Spleen (tissue), 11 donors: ENCODE measurements around the gene CAPG. TPM values are rescaled to one million over a fixed set of nuclear protein-coding genes. Genes with fewer than 3 reads are reported as not detected.

Experiments used
- DNase-seq: peaks from one replicate; pipeline ENCODE4 v3.0.0-alpha.2; 2020
- H3K27ac ChIP-seq, 8 donors: fragments of 200-600 bp; sonication (generic) in 7 of 8; 1 replicate in 4 of 8; 2 replicates in 4 of 8; pipeline versions ENCODE4 v1.5.0 to v1.8.0; 2016 to 2021; ENCODE audit warnings: inconsistent platforms in 4 of 8, mild to moderate bottlenecking in 4 of 8, moderate library complexity in 1 of 8
- H3K27me3 ChIP-seq, 7 donors: fragments of 200-600 bp; sonication (generic) in 6 of 7; replicated peaks in 1 of 7; 1 replicate in 4 of 7; 2 replicates in 3 of 7; pipeline versions ENCODE4 v1.5.0 to v1.8.0; 2016 to 2021; ENCODE audit warnings: inconsistent platforms in 3 of 7, mild to moderate bottlenecking in 1 of 7
- H3K36me3 ChIP-seq, 6 donors: fragments of 200-600 bp; sonication (generic) in 5 of 6; 1 replicate in 4 of 6; 2 replicates in 2 of 6; pipeline versions ENCODE4 v1.5.0 to v1.8.0; 2016 to 2021; ENCODE audit warnings: inconsistent platforms in 2 of 6
- H3K4me1 ChIP-seq, 6 donors: fragments of 200-600 bp; sonication (generic) in 5 of 6; 1 replicate in 3 of 6; 2 replicates in 3 of 6; pipeline versions ENCODE4 v1.5.0 to v1.8.0; 2016 to 2021; ENCODE audit warnings: inconsistent platforms in 3 of 6
- H3K4me3 ChIP-seq, 8 donors: fragments of 200-600 bp; sonication (generic) in 7 of 8; 1 replicate in 4 of 8; 2 replicates in 4 of 8; pipeline versions ENCODE4 v1.5.0 to v1.8.0; 2016 to 2021; ENCODE audit warnings: inconsistent platforms in 4 of 8, mild to moderate bottlenecking in 4 of 8, moderate library complexity in 2 of 8
- H3K9me3 ChIP-seq, 8 donors: fragments of 200-600 bp; sonication (generic) in 7 of 8; 1 replicate in 4 of 8; 2 replicates in 4 of 8; pipeline versions ENCODE4 v1.5.0 to v1.8.0; 2016 to 2021; ENCODE audit warnings: inconsistent platforms in 4 of 8
- POLR2A ChIP-seq, 3 donors: fragments of 450-650 bp; IDR thresholded peaks; one replicate each; pipeline ENCODE4 v1.5.1; 2017; ENCODE audit warnings: antibody characterized with exemption in 3 of 3, mild to moderate bottlenecking in 1 of 3
- POLR2AphosphoS5 ChIP-seq, 3 donors: sonication (generic); formaldehyde crosslinking; IDR thresholded peaks; one replicate each; pipeline ENCODE4 v1.5.1; 2017; ENCODE audit warnings: antibody characterized with exemption in 3 of 3
- WGBS, 5 donors: extraction: QIAGEN DNeasy Blood & Tissue Kit in 3 of 5; methylation state at CpG; one replicate each; pipeline versions ENCODE4 v1.1.5 to v1.1.7; 2013 to 2018; 5-methylcytosine and 5-hydroxymethylcytosine counted together
- intact Hi-C: fragments of 100-400 bp; cut with DNase I; formaldehyde crosslinking; loops from one replicate; pipeline ENCODE4 v1.15.0; 2023; ENCODE audit warnings: low total_unique reads
- polyA plus RNA-seq, 3 donors: library from polyadenylated mRNA; stranded (reverse); fragments of 200-250 nt; gene quantifications; one replicate each; pipeline ENCODE4 v1.2.1, GENCODE V29; 2013
- total RNA-seq, 7 donors: library from RNA; depleted of rRNA in 3 of 7; stranded (reverse); fragments of >200 nt in 3 of 7; fragmentation: NEBNext Ultra II Directional in 4 of 7; extraction: Animal tissue kit (Norgen Biotek cat#: 25700) in 4 of 7; gene quantifications; one replicate each; pipeline versions ENCODE4 v1.1.0 to v1.2.1, GENCODE V29; 2016 to 2021
- TF ChIP-seq, protein P1 (sequence below), 11 experiments: fragments of 200-600 bp in 7 of 11; fragments of 450-650 bp in 4 of 11; sonication (generic) in 4 of 11; IDR thresholded peaks in 8 of 11; conservative IDR thresholded peaks in 3 of 11; 1 replicate in 7 of 11; 2 replicates in 4 of 11; pipeline versions ENCODE4 v1.4.0 to v1.8.0; 2016 to 2021; ENCODE audit warnings: antibody characterized with exemption in 11 of 11, inconsistent platforms in 4 of 11, mild to moderate bottlenecking in 1 of 11
- donor health status: healthy with polysubstance abuse.
- donor health status: DM: no; HTN: no; CAD: no; lungs with moderate emphysema.
- donor health status: DM: no; HTN: no; CAD: no.
- donor health status: Bipolar disorder and iron deficiency.
- donor health status: healthy.
- donor health status: DM: no; HTN: no; CAD: no.
- donor health status: DM: yes; HTN: yes; CAD: no.

The CAPG gene
- total and polyA plus RNA-seq, 10 donors, result 31.1 to 196 (median 59.0) TPM

DNA sequence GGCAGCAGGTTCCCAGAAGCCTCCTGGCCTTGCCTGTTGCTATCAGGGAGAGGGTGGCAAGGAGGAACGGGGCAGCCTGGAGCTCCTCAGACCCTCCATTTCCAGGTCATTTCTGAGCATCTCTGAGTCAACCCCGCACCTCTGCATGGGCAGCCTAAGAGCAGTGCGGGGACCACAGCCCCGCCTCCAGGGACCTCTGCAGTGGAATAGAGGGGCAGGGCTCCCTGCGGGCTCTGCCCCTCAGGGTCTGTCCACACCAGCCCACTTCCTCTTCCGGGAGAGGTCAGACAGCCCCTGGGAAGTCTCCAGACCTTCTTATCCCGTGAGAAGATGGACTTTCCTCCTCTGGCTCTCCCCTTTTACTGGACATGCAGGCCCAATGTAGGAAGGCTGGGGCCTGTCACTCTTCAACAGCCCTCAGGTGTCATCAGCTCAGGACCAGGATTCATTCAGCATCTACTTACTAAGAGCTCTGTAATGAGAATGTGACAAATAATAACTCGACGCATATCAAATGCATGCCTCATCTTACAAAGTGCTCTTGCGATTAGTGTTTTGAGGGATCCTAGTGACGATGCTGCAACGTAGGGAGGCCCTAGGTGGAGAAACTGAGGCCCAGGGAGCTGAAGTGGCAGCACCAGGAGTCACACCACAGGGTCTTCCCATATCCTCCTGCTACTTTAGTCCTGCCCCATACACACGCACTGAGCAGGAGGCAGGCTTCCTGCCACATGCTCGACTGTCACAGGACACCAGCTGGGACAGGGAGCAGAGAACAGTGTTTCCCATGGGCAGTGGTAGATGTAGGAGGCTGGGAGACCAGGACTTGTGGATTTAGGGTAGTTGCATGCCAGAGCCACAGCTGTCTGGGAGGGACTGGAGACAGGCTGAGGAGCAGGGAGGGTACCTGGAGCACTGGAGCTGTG is 36.4 kb upstream of the CAPG start:
- H3K27me3 ChIP-seq, result no peaks in the 10 kb centered on the region
- 61 to 84% (median 75%) methylated on average over 10 to 14 of the region's 14 CpGs for WGBS, 5 donors
- TF ChIP-seq POLR2AphosphoS5 (IDR thresholded peaks at IDR 0.05), result no peak
- TF ChIP-seq, protein P1, sequence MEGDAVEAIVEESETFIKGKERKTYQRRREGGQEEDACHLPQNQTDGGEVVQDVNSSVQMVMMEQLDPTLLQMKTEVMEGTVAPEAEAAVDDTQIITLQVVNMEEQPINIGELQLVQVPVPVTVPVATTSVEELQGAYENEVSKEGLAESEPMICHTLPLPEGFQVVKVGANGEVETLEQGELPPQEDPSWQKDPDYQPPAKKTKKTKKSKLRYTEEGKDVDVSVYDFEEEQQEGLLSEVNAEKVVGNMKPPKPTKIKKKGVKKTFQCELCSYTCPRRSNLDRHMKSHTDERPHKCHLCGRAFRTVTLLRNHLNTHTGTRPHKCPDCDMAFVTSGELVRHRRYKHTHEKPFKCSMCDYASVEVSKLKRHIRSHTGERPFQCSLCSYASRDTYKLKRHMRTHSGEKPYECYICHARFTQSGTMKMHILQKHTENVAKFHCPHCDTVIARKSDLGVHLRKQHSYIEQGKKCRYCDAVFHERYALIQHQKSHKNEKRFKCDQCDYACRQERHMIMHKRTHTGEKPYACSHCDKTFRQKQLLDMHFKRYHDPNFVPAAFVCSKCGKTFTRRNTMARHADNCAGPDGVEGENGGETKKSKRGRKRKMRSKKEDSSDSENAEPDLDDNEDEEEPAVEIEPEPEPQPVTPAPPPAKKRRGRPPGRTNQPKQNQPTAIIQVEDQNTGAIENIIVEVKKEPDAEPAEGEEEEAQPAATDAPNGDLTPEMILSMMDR (IDR thresholded peaks at IDR 0.05 in 8 of 11, conservative IDR thresholded peaks at IDR 0.05 in 3 of 11), result no peak
- no peaks in the 10 kb centered on the region for H3K9me3 ChIP-seq
- peak overlapping the region in 2 of 8 donors; percentile 48 to 51 for H3K27ac ChIP-seq
- DNase-seq, result no peak
- H3K4me1 ChIP-seq, result peaks cover 0 to 11% (median 0%) of the 10 kb centered on the region in 6 donors
- intact Hi-C loops, result no loop called here
- no peaks in the 10 kb centered on the region for H3K36me3 ChIP-seq
- H3K4me3 ChIP-seq, result no peak overlapping the region

- H3K36me3 ChIP-seq, result no peaks in the 10 kb centered on the region
- intact Hi-C loops, result no loop called here
- peak overlapping the region in 2 of 8 donors; percentile 48 to 51 for H3K27ac ChIP-seq
- DNase-seq, result no peak
- H3K4me3 ChIP-seq, result no peak overlapping the region
- TF ChIP-seq, protein P1 (IDR thresholded peaks at IDR 0.05 in 8 of 11, conservative IDR thresholded peaks at IDR 0.05 in 3 of 11), result no peak
- TF ChIP-seq POLR2A (IDR thresholded peaks at IDR 0.05) (no peak), POLR2AphosphoS5 (IDR thresholded peaks at IDR 0.05) (peak in 1 of 3 donors; percentile 23)
- peaks cover 0 to 13% (median 0%) of the 10 kb centered on the region in 6 donors for H3K4me1 ChIP-seq
- H3K27me3 ChIP-seq, result no peaks in the 10 kb centered on the region
- no peaks in the 10 kb centered on the region for H3K9me3 ChIP-seq
- WGBS, 5 donors, result 83 to 97% (median 92%) methylated on average over 5 of the region's 5 CpGs
Observed at GRCh38 chr2:85445316-85446295, 35.4 kb upstream of the CAPG start.

- TF ChIP-seq POLR2A (IDR thresholded peaks at IDR 0.05), result no peak
- TF ChIP-seq, protein P1 (IDR thresholded peaks at IDR 0.05 in 8 of 11, conservative IDR thresholded peaks at IDR 0.05 in 3 of 11), result no peak
- TF ChIP-seq POLR2AphosphoS5 (IDR thresholded peaks at IDR 0.05), result no peak
- no peaks in the 10 kb centered on the region for H3K27me3 ChIP-seq
- no peak for DNase-seq
- H3K36me3 ChIP-seq, result no peaks in the 10 kb centered on the region
- H3K9me3 ChIP-seq, result no peaks in the 10 kb centered on the region
- peaks cover 0 to 13% (median 2%) of the 10 kb centered on the region in 6 donors for H3K4me1 ChIP-seq
- intact Hi-C loops, result no loop called here
- H3K27ac ChIP-seq, result no peak overlapping the region
- WGBS, 5 donors, result 81 to 94% (median 91%) methylated on average over 6 of the region's 6 CpGs
- H3K4me3 ChIP-seq, result no peak overlapping the region
Observed at GRCh38 chr2:85444629-85445172, 34.5 kb upstream of the CAPG start.
